Endodermal cell (in vitro differentiated cells): ENCODE results near the gene RHD. TPM values are rescaled to one million over a fixed set of nuclear protein-coding genes. Genes with fewer than 3 reads are reported as not detected.
"Not testable (repeated sequence)": the region's sequence is repeated elsewhere in the genome, so short reads cannot be mapped to it uniquely, and the experiment has no call there.

Experiments
- DNase-seq: peaks from one replicate; pipeline ENCODE4 v3.0.0-alpha.2; 2017
- H3K27ac ChIP-seq: 2 replicates; pipeline ENCODE4 v1.5.1; 2013; ENCODE audit warnings: mild to moderate bottlenecking, low read depth, low read length, moderate library complexity
- H3K27me3 ChIP-seq: 2 replicates; pipeline ENCODE4 v1.6.1; 2013; ENCODE audit warnings: mild to moderate bottlenecking, low read length, moderate library complexity; ENCODE audit not compliant: insufficient read depth, control insufficient read depth, poor library complexity, severe bottlenecking
- H3K36me3 ChIP-seq: 2 replicates; pipeline ENCODE4 v1.7.0; 2013; ENCODE audit warnings: mild to moderate bottlenecking, low read length, moderate library complexity; ENCODE audit not compliant: control insufficient read depth, insufficient read depth
- H3K4me1 ChIP-seq: one replicate; pipeline ENCODE4 v1.7.0; 2013; ENCODE audit warnings: low read length; ENCODE audit not compliant: control insufficient read depth, insufficient read depth
- H3K4me3 ChIP-seq: 2 replicates; pipeline ENCODE4 v1.5.1; 2013; ENCODE audit warnings: mild to moderate bottlenecking, low read length, moderate library complexity
- H3K9ac ChIP-seq: 2 replicates; pipeline ENCODE4 v1.6.1; 2013; ENCODE audit warnings: mild to moderate bottlenecking, low read length, moderate library complexity; ENCODE audit not compliant: poor library complexity, severe bottlenecking; ENCODE audit errors: extremely low read depth
- H3K9me3 ChIP-seq: 2 replicates; pipeline ENCODE4 v1.6.1; 2013; ENCODE audit warnings: mild to moderate bottlenecking, low read length, moderate library complexity; ENCODE audit not compliant: control insufficient read depth
- H3K27ac Mint-ChIP-seq: 2 replicates; pipeline ENCODE4 v1.8.0; 2020; ENCODE audit warnings: mixed read lengths
- H3K27me3 Mint-ChIP-seq: 2 replicates; pipeline ENCODE4 v1.8.0; 2021; ENCODE audit warnings: mild to moderate bottlenecking, mixed read lengths; ENCODE audit not compliant: insufficient read depth
- H3K36me3 Mint-ChIP-seq: 2 replicates; pipeline ENCODE4 v1.8.0; 2020; ENCODE audit warnings: low read depth, mixed read lengths
- H3K4me1 Mint-ChIP-seq: 2 replicates; pipeline ENCODE4 v1.8.0; 2020; ENCODE audit warnings: mixed read lengths
- H3K4me3 Mint-ChIP-seq: 2 replicates; pipeline ENCODE4 v1.8.0; 2020; ENCODE audit warnings: mild to moderate bottlenecking, moderate library complexity, mixed read lengths
- H3K9me3 Mint-ChIP-seq: 2 replicates; pipeline ENCODE4 v1.8.0; 2020; ENCODE audit warnings: mild to moderate bottlenecking, mixed read lengths
- WGBS, 2 experiments: methylation state at CpG; one replicate each; pipeline versions ENCODE4 v1.1.5 to v1.1.7; 2013; ENCODE audit warnings: missing lambda C conversion rate in 2 of 2, mixed read lengths in 1 of 2; ENCODE audit not compliant: insufficient coverage in 1 of 2, insufficient read length in 1 of 2; 5-methylcytosine and 5-hydroxymethylcytosine counted together
- total RNA-seq, 2 donors: library from RNA; stranded (reverse); fragmentation: NEBNext Ultra II Directional in 1 of 2; extraction: Animal tissue kit (Norgen Biotek cat#: 25700) in 1 of 2; gene quantifications; 2 replicates in 1 of 2; 3 replicates in 1 of 2; pipeline ENCODE4 v1.2.1, GENCODE V29; 2021

RHD gene
- total RNA-seq, 2 donors from 2014 or later = not detected

DNA sequence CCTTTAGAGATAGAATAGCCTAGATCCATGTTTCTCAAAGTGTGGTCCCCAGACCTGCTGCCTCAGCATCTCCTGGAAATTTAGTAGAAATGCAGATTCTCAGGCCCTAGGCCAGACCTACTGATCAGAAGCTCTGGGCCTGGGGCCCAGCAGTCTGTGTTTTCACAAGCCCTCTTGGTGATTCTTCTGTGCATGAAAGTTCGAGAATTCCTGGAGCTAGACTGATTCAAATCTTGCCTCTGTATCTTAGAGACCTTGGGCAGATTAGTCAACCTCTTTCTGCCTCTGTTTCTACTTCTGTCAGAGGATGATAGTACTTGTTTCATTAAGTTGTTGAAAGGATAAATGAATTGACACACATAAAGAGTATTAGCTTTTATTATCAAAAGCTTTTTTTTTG, 5.0 kb downstream of the RHD start:
- not testable (repeated sequence) for H3K4me3 Mint-ChIP-seq, H3K4me1 ChIP-seq, H3K27ac ChIP-seq, H3K36me3 Mint-ChIP-seq, H3K27me3 ChIP-seq, H3K4me3 ChIP-seq, H3K4me1 Mint-ChIP-seq, H3K9me3 Mint-ChIP-seq, H3K9me3 ChIP-seq, H3K9ac ChIP-seq, DNase-seq, H3K36me3 ChIP-seq, H3K27me3 Mint-ChIP-seq, H3K27ac Mint-ChIP-seq
- 90% methylated on average over 1 of the region's 1 CpG; no CpG with 5 or more reads in 1 of the 2 experiments for WGBS, 2 experiments

- H3K9me3 ChIP-seq, H3K9ac ChIP-seq, DNase-seq, H3K36me3 Mint-ChIP-seq, H3K4me3 Mint-ChIP-seq, H3K4me1 Mint-ChIP-seq, H3K4me3 ChIP-seq, H3K27me3 ChIP-seq, H3K4me1 ChIP-seq, H3K27ac Mint-ChIP-seq, H3K27ac ChIP-seq, H3K9me3 Mint-ChIP-seq, H3K36me3 ChIP-seq, H3K27me3 Mint-ChIP-seq: not testable (repeated sequence)
- WGBS, 2 experiments = 60 to 78% methylated on average over 1 to 2 of the region's 2 CpGs
These were observed 6.0 kb downstream of the RHD start for GRCh38 chr1:25278358-25278757.

- not testable (repeated sequence) for H3K4me1 Mint-ChIP-seq, H3K27ac Mint-ChIP-seq, H3K27me3 ChIP-seq, H3K36me3 Mint-ChIP-seq, H3K9me3 ChIP-seq, H3K27me3 Mint-ChIP-seq, H3K4me1 ChIP-seq, H3K9me3 Mint-ChIP-seq, DNase-seq, H3K9ac ChIP-seq, H3K4me3 ChIP-seq, H3K36me3 ChIP-seq, H3K4me3 Mint-ChIP-seq, H3K27ac ChIP-seq
- 90% methylated on average over 2 of the region's 8 CpGs; no CpG with 5 or more reads in 1 of the 2 experiments for WGBS, 2 experiments
These were observed 6.5 kb downstream of the RHD start for GRCh38 chr1:25278790-25279189.

- WGBS, 2 experiments = 80 to 89% methylated on average over 1 to 4 of the region's 5 CpGs
- H3K27ac ChIP-seq, H3K4me1 Mint-ChIP-seq, H3K27ac Mint-ChIP-seq, H3K9me3 ChIP-seq, H3K4me3 ChIP-seq, H3K36me3 ChIP-seq, H3K27me3 Mint-ChIP-seq, H3K27me3 ChIP-seq, H3K9me3 Mint-ChIP-seq, H3K4me1 ChIP-seq, H3K36me3 Mint-ChIP-seq, H3K9ac ChIP-seq, DNase-seq, H3K4me3 Mint-ChIP-seq: not testable (repeated sequence)
These were observed 7.4 kb downstream of the RHD start for GRCh38 chr1:25279693-25280111.

- not testable (repeated sequence) for H3K4me1 ChIP-seq, H3K9me3 Mint-ChIP-seq, H3K36me3 ChIP-seq, H3K27ac ChIP-seq, H3K27me3 Mint-ChIP-seq, H3K4me1 Mint-ChIP-seq, DNase-seq, H3K4me3 ChIP-seq, H3K27ac Mint-ChIP-seq, H3K27me3 ChIP-seq, H3K36me3 Mint-ChIP-seq, H3K4me3 Mint-ChIP-seq, H3K9me3 ChIP-seq, H3K9ac ChIP-seq
- WGBS, 2 experiments = 88 to 94% methylated on average over 3 of the region's 3 CpGs
These were observed 13.6 kb downstream of the RHD start for GRCh38 chr1:25285862-25286261.

DNA sequence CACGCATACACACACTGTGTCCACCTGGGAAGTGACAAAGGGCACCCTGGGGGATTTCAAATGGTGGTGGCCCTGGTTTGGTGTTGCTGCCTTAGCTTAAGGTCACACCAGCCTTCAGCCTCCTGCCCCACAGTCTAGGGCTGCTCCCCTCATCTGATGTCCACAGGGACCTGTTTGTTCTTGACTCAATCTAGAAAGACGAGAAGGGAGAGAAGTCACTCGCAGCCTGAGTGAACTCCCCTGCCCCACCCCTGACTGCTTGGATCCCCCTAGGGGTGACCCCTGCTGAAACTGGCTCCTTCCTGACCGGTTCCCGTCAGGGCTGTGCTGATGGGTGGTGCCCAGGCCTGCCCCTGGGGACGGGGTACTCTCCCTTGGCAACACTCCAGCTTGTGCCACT, 14.9 kb downstream of the RHD start:
- H3K9me3 ChIP-seq, H3K4me3 ChIP-seq, DNase-seq, H3K36me3 ChIP-seq, H3K27me3 ChIP-seq, H3K9me3 Mint-ChIP-seq, H3K36me3 Mint-ChIP-seq, H3K9ac ChIP-seq, H3K27me3 Mint-ChIP-seq, H3K27ac Mint-ChIP-seq, H3K27ac ChIP-seq, H3K4me1 ChIP-seq, H3K4me1 Mint-ChIP-seq, H3K4me3 Mint-ChIP-seq: not testable (repeated sequence)
- WGBS, 2 experiments = 94 to 95% methylated on average over 2 to 3 of the region's 6 CpGs

DNA sequence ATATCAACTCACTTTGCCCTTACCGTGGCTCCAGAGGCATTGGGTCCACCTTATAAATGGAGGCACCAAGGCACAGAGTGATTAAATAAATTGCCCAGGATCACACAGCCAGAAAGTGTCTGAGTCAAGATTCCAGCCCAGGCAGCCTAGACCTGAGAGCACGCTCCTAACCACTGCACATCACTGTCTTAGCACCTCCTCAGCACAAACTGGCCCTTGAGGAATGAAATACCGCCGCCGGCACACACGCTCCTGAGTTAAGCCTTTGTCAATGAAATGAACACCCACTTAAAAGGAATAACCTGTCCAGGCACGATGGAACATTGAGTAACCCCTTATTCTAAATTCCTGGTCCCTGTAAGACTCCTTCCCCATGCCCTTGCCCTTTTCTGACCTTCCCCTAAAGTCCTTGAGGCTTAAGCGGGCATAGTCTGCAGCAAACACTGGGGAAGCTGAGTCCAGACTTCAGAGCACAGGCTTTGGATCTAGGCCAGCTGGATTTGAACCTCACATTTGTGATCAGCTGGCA, 16.3 kb downstream of the RHD start:
- not testable (repeated sequence) for H3K4me3 Mint-ChIP-seq, H3K27ac Mint-ChIP-seq, H3K4me3 ChIP-seq, H3K4me1 ChIP-seq, H3K9me3 ChIP-seq, H3K36me3 Mint-ChIP-seq, H3K9me3 Mint-ChIP-seq, H3K27ac ChIP-seq, H3K27me3 Mint-ChIP-seq, H3K4me1 Mint-ChIP-seq, DNase-seq, H3K36me3 ChIP-seq, H3K9ac ChIP-seq, H3K27me3 ChIP-seq
- 100% methylated on average over 1 of the region's 8 CpGs; no CpG with 5 or more reads in 1 of the 2 experiments for WGBS, 2 experiments
